SIG-M5 (cell line): ENCODE data around the gene GALNT9.

ENCODE experiments used
- DNase-seq: peaks from one replicate; lab custom pipeline; 2025; lab: John Stamatoyannopoulos, UW

Gene GALNT9

GRCh38 chr12:132169376-132169775 lies 160.0 kb downstream of the GALNT9 start:
- no peak for DNase-seq

DNA sequence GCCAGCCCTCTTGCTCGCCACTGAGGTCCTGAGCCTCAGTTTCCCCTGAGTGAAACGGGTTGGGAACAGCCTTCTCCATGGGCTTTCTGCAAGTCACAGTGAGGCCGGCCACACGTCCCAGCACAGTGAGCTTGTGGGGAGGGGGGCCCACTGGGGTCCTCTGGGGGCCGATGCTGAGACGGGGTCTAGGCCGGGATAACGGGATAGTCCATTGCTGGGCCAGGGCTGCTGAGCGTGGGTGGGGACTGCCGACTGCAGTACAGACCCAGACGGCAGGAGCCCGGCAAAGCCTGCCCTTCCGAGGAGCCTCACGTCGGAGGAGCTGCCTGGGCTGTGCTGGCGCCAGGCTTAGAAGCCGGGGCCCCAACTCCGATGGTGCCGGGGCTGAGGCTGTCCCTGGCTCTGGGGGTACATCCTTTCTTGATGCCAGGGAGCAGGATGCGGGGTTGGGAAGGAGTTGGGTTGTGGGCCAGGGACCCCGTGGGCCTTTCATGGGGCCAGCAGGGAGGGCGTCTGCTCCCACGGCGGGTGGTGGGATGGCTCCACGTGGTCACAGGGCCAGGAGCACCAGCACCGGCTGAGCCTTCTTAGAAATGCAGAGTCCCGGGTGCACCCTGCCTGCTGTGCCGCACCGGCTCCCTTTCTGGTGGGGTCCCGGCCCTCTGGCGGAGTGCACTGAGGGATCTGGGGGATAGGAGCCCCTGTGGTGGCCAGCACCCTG lies 160.9 kb downstream of the GALNT9 start:
- DNase-seq, result no peak

DNA sequence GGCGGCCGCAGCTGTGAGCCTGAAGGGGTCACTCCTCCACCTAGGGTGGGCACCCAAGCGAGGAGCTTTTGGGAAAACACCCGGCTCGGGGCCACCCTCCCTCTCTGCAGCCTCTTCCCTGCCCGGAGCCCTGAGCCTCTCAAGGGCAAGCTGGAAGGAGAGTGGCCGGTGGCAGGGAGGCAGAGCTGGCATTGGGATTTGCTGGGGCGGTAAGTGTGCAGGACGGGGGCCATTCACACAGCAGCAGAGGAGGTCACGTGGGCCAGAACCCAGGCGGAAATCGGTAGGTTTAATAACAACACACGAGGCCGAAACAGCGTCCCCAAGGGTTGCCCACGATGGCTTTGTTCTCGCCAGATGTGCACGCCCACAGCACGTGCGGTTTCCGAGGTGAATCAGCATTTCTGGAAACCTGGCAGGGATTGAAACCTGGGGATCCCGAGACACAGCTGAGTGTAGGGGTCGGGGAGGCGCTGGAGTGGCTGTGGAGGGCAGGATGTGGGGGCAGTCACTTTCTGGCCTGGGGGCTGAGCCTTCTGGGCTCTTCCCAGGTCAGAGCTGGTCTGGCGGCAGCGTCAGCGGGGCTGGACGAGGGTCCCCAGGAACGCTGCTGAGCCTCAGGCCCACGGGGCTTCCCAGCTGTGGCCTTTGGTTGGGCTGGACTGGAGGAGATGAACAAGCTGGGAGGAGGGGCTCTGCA lies 161.6 kb downstream of the GALNT9 start:
- no peak for DNase-seq

DNA sequence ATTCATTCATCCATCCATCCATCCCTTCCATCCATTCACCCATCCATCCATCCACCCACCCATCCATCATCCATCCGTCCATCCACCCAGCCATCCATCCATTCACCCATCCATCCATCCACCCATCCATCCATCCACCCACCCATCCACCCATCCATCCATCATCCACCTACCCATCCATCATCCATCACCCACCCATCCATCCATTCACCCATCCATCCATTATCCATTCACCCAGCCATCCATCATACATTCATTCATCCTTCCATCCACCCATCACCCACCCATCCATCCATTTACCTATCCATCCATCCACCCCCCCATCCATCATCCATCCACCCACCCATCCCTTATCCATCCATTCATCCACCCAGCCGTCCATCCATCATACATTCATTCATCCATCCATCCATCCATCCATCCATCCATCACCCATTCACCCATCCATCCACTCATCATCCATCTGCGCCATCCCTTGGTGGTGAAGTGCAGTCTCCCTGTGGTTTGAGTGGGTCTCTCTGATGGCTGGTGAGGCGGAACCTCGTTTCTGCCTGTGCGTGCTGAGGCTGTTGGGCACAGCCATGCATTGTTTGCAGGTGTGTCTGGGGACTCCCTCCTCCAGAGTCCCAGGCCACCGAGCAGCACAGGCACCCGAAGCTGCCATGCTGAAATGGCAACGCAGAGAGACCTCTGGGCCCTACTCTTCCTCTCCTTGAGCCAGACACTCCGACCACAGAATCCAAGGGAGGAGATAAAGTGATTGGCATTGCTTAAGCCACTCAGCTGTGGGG lies 162.4 kb downstream of the GALNT9 start:
- no peak for DNase-seq

GRCh38 chr12:132166093-132166492 lies 163.3 kb downstream of the GALNT9 start:
- no peak for DNase-seq

- DNase-seq, result no peak
Measured at GRCh38 chr12:132165584-132165983, 163.8 kb downstream of the GALNT9 start.

- DNase-seq, result no peak
Measured at GRCh38 chr12:132164426-132164825, 165.0 kb downstream of the GALNT9 start.

DNA sequence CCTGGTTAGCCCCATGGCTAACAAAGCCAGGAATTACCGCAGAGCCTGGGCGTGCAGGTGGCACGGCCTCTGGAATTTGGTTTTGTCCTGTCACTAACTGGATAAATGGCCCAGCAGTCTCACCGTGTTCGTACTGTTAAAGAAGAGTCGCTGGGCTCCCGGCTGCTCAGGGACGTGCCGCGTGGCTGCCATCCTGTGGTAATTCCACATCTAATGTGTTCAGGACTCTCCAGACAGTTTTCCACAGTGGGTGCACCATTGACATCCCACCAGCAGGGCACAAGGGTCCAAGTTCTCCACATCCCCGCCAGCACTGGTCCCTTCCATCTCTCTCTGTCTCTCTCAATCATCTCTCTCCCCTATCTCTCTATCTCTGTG lies 165.5 kb downstream of the GALNT9 start:
- DNase-seq, result no peak

- DNase-seq, result no peak
Measured at GRCh38 chr12:132163041-132163910, 166.1 kb downstream of the GALNT9 start.

- no peak for DNase-seq
Measured at GRCh38 chr12:132162508-132163031, 166.8 kb downstream of the GALNT9 start.

GRCh38 chr12:132161796-132162507 lies 167.4 kb downstream of the GALNT9 start:
- no peak for DNase-seq

DNA sequence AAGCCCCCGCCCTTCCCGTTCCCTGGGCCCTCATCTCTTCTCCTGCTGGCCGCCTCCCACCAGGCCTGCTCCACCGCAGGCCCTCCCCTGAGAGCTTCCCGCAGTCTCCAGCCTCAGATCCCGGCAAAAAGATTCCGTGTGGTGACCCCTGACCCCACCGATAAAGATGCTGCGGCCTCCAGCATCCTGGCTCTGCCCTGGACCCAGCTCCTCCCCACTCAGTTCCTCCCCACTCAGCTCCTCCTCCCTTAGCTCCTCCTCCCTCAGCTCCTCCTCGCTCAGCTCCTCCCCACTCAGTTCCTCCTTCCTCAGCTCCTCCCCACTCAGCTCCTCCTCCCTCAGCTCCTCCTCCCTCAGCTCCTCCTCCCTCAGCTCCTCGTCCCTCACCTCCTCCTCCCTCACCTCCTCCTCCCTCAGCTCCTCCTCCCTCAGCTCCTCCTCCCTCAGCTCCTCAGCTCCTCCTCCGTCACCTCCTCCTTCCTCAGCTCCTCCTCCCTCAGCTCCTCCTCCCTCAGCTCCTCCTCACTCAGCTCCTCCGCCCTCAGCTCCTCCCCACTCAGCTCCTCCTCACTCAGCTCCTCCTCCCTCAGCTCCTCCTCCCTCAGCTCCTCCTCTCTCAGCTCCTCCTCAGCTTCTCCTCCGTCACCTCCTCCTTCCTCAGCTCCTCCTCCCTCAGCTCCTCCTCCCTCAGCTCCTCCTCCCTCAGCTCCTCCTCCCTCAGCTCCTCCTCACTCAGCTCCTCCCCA lies 168.2 kb downstream of the GALNT9 start:
- DNase-seq, result no peak

- DNase-seq, result no peak
Measured at GRCh38 chr12:132160601-132161035, 168.8 kb downstream of the GALNT9 start.

- DNase-seq, result no peak
Measured at GRCh38 chr12:132160016-132160415, 169.4 kb downstream of the GALNT9 start.

GRCh38 chr12:132159555-132160003 lies 169.8 kb downstream of the GALNT9 start:
- DNase-seq, result no peak

DNA sequence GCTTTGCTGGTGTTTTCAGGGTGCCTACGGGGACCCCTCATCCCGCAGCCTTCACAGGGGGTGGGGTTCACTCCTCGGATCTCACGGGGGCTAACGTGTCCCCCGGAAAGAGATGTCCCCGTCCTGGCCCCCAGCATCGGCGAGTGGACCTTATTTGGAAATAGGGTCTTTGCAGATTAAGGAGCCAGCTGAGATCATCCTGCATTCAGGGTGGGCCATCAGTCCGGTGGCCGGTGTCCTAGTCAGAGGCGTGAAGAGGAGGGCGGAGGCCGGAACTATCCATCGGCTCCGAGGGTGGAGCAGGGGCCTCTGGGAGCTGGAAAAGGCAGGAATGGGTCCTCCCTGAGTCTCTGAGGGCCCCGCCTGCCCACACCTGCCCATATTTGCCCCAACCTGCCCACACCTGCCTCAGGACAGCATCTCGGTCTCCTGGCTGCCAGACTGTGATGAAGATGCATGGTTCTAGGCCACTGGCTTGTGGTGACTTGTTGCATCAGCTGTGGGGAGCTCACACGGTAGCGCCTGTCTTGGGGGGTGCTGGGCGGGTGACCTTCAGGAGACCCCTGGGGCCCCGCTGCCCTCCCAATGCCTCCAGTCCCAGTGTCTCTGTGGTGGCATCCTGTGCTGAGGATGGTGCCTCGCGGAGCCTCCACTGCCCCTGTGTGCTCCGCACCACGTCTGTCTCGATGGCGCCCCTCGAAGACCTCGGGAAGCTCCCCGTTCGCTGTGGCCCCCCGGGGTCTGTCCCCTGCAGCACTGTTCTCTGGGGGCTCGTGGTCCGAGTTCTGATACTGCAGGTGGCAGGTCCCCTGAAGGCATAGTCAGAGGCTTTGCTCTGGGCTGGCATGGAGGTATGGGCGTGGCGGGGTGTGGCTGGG lies 170.5 kb downstream of the GALNT9 start:
- DNase-seq, result no peak

GRCh38 chr12:132157733-132158409 lies 171.5 kb downstream of the GALNT9 start:
- no peak for DNase-seq

DNA sequence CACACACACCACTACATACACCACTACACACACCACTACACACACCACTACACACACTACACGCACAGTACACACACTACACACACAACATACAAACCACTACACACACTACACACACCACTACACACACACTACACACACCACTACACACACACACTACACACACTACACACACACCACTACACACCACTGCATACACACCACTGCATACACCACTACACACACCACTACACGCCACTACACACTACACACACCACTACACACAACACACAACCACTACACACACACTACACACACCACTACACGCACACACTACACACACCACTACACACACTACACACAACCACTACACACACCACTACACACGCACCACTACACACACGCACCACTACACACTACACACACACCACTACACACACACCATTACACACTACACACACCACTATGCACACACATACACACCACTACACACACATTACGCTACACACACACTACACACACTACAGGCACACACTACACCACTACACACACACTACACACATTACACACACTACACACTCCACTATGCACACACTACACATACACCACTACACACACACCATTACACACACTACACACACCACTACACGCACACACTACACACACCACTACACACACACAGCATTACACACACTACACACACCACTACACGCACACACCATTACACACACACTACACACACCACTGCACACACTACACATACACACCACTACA lies 172.6 kb downstream of the GALNT9 start:
- DNase-seq, result no peak
